SJCRH30 (cell line): ENCODE measurements around the gene CDH22. TPM values are rescaled to one million over a fixed set of nuclear protein-coding genes. Genes with fewer than 3 reads are reported as not detected.
A peak's percentile ranks its signal among the peaks of the same experiment; 100 is the strongest.

Source experiments
- DNase-seq, 2 experiments: peaks; one replicate each; pipeline ENCODE4 v3.0.0-alpha.2; 2015 to 2020
- H3K27ac ChIP-seq: fragments of 250-450 bp; sonication (Bioruptor Pico); 2 replicates; pipeline ENCODE4 v1.5.1; 2020; ENCODE audit warnings: mild to moderate bottlenecking, moderate library complexity
- H3K27me3 ChIP-seq: fragments of 250-450 bp; sonication (Bioruptor Pico); 2 replicates; pipeline ENCODE4 v1.5.1; 2020; ENCODE audit warnings: mild to moderate bottlenecking, moderate library complexity
- H3K36me3 ChIP-seq: fragments of 250-450 bp; sonication (Bioruptor Pico); 2 replicates; pipeline ENCODE4 v1.5.1; 2020; ENCODE audit warnings: mild to moderate bottlenecking, moderate library complexity
- H3K4me1 ChIP-seq: fragments of 250-450 bp; sonication (Bioruptor Pico); 2 replicates; pipeline ENCODE4 v1.5.1; 2020; ENCODE audit warnings: mild to moderate bottlenecking, moderate library complexity
- H3K4me3 ChIP-seq: fragments of 250-450 bp; sonication (Bioruptor Pico); 2 replicates; pipeline ENCODE4 v1.5.1; 2020; ENCODE audit warnings: mild to moderate bottlenecking, moderate library complexity
- H3K9me3 ChIP-seq: fragments of 250-450 bp; sonication (Bioruptor Pico); replicated peaks from 2 replicates; pipeline ENCODE4 v1.5.1; 2020; ENCODE audit warnings: mild to moderate bottlenecking, moderate library complexity
- total RNA-seq: library from RNA; depleted of rRNA; stranded (reverse); fragments of >200 nt; shearing (Covaris generic); gene quantifications from 2 replicates; pipeline ENCODE4 v1.2.3, GENCODE V29; 2014

CDH22 gene
- total RNA-seq, 1 experiment from 2014 or later = 0.06 TPM

GRCh38 chr20:46222521-46223007 is 85.7 kb downstream of the CDH22 start:
- H3K9me3 ChIP-seq = no peaks in the 10 kb centered on the region
- H3K27ac ChIP-seq = no peak overlapping the region
- DNase-seq = no peak

DNA sequence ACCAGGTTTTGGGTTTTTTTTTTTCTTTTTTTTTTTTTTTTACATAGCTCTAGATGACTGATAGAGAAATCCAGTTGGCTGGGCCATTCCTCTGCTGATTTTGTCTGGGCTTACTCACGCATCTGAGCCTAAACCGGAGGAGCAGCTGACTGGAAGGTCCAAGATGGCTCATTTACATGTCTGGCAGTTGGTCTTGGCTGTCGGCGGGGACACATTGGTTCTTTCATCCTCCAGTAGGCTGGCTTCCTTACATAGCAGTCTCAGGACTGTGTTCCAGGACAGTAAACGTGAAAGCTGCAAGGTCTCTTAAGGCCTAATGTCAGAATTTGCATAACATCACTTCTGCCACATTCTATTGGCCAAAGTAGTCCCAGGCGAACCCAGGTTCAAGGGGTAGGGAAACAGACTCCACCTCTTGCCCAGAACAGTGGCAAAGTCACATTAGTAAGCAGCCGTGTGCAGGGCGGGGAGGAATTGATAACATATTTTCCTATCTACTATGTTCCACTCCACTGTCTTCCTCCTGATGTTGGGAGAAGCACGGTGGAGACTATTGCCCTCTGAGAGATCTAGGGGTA is 87.0 kb downstream of the CDH22 start:
- H3K4me3 ChIP-seq = no peak overlapping the region
- DNase-seq = peak; percentile 77 to 83
- peaks cover 22% of the 10 kb centered on the region for H3K4me1 ChIP-seq
- no peaks in the 10 kb centered on the region for H3K9me3 ChIP-seq
- H3K36me3 ChIP-seq = no peaks in the 10 kb centered on the region
- H3K27me3 ChIP-seq = no peaks in the 10 kb centered on the region
- peak overlapping the region; percentile 75 for H3K27ac ChIP-seq

More at GRCh38 chr20:46222521-46223007, 85.7 kb downstream of the CDH22 start:
- Histone ChIP-seq H3K4me3 (no peak overlapping the region), H3K27me3 (no peaks in the 10 kb centered on the region), H3K36me3 (no peaks in the 10 kb centered on the region), H3K4me1 (peaks cover 20% of the 10 kb centered on the region)

DNA sequence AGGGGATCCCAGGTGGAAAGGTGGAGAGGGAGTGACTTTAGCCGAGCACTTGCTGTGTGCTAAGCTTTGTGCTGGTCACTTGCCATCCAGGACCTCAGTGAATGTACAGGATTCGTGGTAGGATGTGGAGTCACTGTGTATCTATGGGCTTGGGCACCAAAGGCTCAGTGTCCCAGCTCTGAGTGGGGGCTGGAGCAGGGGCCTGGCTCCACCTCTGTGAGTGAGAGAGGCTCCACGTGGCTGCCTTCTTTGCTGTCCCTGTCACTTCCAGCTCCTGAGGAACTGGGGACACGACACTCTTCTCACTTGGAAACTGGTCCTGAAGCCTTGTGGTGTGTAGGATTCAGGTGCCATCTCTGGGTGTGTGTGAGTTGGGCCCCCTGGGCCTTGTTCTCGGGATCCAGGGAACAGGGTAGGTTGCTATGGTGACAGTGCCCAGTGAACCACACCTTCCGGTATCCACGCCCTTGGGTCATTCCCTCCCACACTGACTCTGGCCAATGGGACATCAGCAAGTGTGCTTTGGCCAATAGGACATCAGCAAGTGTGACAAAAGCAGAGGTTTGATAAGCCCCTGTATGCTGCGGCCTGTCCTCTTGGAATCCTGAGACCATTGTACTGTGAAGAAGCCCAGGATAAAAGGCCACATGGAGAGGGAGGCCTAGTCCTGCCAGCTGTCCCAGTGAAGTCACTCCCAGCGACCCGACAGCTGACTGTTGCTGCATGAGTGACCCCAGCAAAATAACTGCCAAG is 87.7 kb downstream of the CDH22 start:
- H3K36me3 ChIP-seq = no peaks in the 10 kb centered on the region
- H3K27ac ChIP-seq = peak overlapping the region; percentile 75
- no peaks in the 10 kb centered on the region for H3K9me3 ChIP-seq
- H3K4me3 ChIP-seq = no peak overlapping the region
- no peaks in the 10 kb centered on the region for H3K27me3 ChIP-seq
- peaks cover 27% of the 10 kb centered on the region for H3K4me1 ChIP-seq
- DNase-seq = peak; percentile 93 to 97

DNA sequence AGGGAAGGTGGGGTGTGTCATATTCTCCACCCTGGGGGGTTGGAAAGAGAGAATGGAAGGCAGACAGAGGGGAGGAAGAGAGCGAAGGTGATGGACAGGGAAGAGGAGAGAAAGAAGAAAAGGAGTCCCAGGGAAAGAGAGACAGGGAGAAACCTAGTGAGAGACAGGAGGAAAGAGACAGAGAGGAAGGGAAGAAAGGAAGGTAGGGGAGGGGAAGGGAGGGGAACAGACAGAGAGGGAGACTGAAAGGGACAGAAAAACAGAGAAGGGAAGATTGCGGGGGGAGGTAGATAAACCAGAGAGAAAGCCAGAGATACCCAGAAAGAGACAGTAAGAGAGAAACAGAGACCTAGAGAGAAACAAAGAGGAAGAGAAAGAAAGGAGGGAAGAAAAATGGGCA is 88.4 kb downstream of the CDH22 start:
- H3K4me3 ChIP-seq = no peak overlapping the region
- no peak overlapping the region; the same call in 1 of the 2 replicates for H3K27ac ChIP-seq
- no peaks in the 10 kb centered on the region for H3K27me3 ChIP-seq

DNA sequence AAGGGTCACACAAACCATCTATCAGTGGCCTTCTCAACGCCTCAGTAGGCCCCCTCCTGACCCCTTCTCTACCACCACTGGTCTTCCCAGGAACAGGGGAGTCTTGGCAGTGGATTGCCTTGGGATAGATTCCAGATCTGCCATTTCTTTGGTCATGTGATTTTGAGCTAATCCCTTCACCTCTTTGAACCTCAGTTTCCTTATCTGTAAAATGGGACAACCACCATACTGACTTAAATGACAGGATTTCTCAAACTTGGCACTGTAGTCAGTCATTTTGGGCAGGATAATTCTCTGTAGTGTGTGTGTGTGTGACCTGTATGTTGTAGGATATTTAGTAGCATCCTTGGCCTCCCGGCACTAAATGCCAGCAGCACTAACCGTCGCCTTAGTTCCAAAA is 89.1 kb downstream of the CDH22 start:
- Histone ChIP-seq H3K4me1 (peaks cover 28% of the 10 kb centered on the region), H3K27ac (no peak overlapping the region), H3K36me3 (no peaks in the 10 kb centered on the region), H3K4me3 (no peak overlapping the region), H3K27me3 (no peaks in the 10 kb centered on the region), H3K9me3 (no peaks in the 10 kb centered on the region)
- DNase-seq = no peak

More for the DNA sequence above, 88.4 kb downstream of the CDH22 start:
- no peak for DNase-seq
- Histone ChIP-seq H3K36me3 (no peaks in the 10 kb centered on the region), H3K4me1 (peaks cover 28% of the 10 kb centered on the region), H3K9me3 (no peaks in the 10 kb centered on the region)

DNA sequence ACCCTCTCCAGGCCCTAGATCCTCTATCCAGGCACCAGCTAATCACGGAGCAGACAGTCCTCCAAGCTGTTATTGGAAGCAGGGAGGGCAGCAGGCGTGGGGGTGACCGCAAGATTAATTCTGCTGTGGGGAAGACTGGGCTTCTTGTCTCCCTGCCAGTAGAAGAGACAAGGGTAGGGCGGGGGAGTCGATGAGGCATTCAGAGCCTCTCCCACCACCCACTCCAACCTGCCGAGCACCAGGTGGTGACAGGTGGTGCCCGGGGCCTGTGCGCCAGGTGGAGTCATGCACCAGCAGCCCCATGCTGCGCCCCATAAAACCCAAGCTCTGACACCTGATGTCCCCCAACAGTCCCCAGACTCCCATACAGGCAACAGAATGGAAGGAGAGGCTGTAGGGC is 89.6 kb downstream of the CDH22 start:
- no peaks in the 10 kb centered on the region for H3K36me3 ChIP-seq
- no peaks in the 10 kb centered on the region for H3K9me3 ChIP-seq
- no peaks in the 10 kb centered on the region for H3K27me3 ChIP-seq
- no peak overlapping the region for H3K27ac ChIP-seq
- H3K4me3 ChIP-seq = no peak overlapping the region
- no peak for DNase-seq
- peaks cover 28% of the 10 kb centered on the region for H3K4me1 ChIP-seq

DNA sequence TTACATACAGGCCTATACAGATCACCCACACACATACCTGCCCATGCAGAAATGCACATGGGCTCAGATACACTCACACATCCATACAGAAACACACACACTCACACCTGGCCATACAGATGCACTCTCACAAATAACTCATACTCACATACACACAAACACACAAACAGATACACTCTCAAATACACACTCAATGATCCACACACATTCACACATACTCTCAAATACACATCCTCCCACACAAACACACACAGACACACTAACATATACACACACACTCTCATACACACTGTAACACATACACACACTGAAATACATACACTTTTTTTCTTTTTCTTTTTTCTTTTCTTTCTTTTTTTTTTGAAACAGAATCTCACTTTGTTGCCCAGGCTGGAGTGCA is 90.7 kb downstream of the CDH22 start:
- Histone ChIP-seq H3K27me3 (no peaks in the 10 kb centered on the region), H3K9me3 (no peaks in the 10 kb centered on the region)
- no peak for DNase-seq

DNA sequence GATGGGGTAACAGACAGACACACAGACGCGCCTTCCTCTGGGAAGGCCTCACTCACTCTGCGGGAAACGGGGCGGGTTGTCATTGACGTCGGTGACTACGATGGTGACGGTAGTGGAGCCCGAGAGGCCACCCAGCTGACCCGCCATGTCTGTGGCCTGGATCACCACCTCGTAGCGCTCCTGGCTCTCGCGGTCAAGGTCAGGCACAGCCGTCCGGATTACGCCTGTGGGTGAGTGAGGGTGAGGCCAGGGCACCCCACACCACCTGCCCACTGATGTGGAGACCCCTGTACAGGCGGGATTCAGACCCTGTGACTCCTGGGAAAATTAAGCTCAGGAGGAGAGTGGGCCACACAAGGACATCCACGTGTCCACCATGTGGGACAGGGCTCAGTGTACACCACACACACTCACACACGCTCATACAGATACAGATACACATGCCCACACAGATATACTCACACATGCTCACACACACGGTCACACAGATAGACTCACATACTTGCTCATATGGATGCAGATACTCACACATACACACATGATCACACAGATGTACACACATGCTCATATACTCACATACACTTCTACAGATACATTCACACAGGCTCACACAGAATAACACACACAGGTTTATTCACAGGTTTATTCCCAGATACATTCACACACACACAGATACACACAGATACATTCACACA is 91.4 kb downstream of the CDH22 start:
- no peaks in the 10 kb centered on the region for H3K27me3 ChIP-seq
- H3K36me3 ChIP-seq = no peaks in the 10 kb centered on the region
- no peak overlapping the region for H3K27ac ChIP-seq
- no peak overlapping the region for H3K4me3 ChIP-seq
- no peak for DNase-seq
- peaks cover 26% of the 10 kb centered on the region for H3K4me1 ChIP-seq
- no peaks in the 10 kb centered on the region for H3K9me3 ChIP-seq

More for the DNA sequence above, 90.7 kb downstream of the CDH22 start:
- no peak overlapping the region for H3K4me3 ChIP-seq
- H3K36me3 ChIP-seq = no peaks in the 10 kb centered on the region
- H3K4me1 ChIP-seq = peaks cover 28% of the 10 kb centered on the region
- no peak overlapping the region for H3K27ac ChIP-seq

DNA sequence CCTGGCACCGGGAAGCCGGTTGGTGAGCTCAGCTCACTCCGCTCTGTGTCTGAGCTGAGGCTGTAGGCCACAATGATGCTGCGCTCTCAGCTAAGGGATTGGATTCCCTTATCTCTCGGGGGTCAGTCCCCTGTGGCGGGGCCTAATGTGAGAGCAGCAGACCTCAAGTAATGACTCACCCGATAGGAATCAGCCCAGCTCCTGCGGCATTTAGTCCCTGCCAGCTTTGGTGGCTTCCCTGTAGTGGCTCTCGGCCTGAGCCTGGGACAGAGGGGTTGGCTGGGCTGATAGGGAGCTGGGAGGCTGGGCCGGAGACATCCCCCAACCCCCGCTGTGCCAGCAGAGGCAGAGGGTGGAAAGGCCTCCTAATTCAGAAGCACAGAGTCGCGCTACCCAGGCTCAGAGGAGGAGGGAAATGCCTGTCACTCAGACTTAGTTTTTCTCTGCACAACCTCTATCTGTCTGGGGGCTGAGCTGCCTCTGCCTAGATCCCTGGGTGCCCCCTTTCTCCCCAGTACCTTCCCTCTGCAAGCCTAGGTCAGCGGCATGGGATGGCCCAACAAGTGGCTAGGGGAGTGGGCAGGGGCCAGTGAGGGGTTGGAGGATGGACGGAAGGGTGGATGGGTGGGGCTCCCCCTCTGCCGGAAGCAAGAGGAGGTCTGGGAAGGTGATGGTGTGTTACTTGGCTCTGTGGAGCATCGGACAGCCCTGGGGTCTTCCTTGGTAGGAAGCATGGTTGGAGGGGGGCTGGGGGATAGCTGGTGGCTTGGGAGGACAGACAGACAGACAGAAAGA is 92.2 kb downstream of the CDH22 start:
- DNase-seq = peak; percentile 94
- H3K27me3 ChIP-seq = no peaks in the 10 kb centered on the region
- no peak overlapping the region for H3K27ac ChIP-seq
- no peak overlapping the region for H3K4me3 ChIP-seq
- H3K36me3 ChIP-seq = no peaks in the 10 kb centered on the region
- no peaks in the 10 kb centered on the region for H3K9me3 ChIP-seq
- peaks cover 18% of the 10 kb centered on the region for H3K4me1 ChIP-seq

- no peaks in the 10 kb centered on the region for H3K27me3 ChIP-seq
- no peak overlapping the region for H3K27ac ChIP-seq
- H3K4me1 ChIP-seq = peaks cover 9% of the 10 kb centered on the region
- no peaks in the 10 kb centered on the region for H3K9me3 ChIP-seq
- H3K36me3 ChIP-seq = no peaks in the 10 kb centered on the region
- no peak overlapping the region for H3K4me3 ChIP-seq
- peak in 1 of 2 experiments; percentile 51 for DNase-seq
Measured at GRCh38 chr20:46214824-46215488, 93.3 kb downstream of the CDH22 start.

GRCh38 chr20:46213946-46214823 is 94.1 kb downstream of the CDH22 start:
- Histone ChIP-seq H3K27ac (no peak overlapping the region), H3K36me3 (no peaks in the 10 kb centered on the region), H3K4me1 (peaks cover 8% of the 10 kb centered on the region), H3K9me3 (no peaks in the 10 kb centered on the region), H3K27me3 (no peaks in the 10 kb centered on the region), H3K4me3 (no peak overlapping the region)
- DNase-seq = no peak

DNA sequence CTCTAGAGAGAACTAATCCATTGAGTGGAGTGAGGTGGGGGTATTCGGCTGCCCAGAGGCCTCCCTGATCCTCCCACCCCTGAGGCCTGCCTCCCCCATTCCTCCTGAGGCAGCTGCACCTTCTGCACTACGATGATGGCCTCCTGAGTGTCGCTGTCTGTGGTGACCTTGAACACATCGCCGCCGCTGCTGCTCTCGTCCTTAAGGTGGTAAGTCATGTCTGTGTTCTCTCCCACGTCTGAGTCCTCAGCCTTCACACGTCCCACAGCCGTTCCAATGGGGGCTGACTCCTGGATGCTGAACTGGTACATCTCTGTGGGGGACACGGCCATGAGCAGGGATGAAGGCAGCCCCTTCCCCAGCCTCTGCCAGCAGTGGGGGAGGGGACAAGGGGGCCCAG is 95.4 kb downstream of the CDH22 start:
- peaks cover 8% of the 10 kb centered on the region for H3K4me1 ChIP-seq
- no peaks in the 10 kb centered on the region for H3K9me3 ChIP-seq
- H3K4me3 ChIP-seq = no peak overlapping the region
- H3K27ac ChIP-seq = no peak overlapping the region
- H3K27me3 ChIP-seq = peaks cover under 1% of the 10 kb centered on the region; the same call in 1 of the 2 replicates
- DNase-seq = no peak
- no peaks in the 10 kb centered on the region for H3K36me3 ChIP-seq

DNA sequence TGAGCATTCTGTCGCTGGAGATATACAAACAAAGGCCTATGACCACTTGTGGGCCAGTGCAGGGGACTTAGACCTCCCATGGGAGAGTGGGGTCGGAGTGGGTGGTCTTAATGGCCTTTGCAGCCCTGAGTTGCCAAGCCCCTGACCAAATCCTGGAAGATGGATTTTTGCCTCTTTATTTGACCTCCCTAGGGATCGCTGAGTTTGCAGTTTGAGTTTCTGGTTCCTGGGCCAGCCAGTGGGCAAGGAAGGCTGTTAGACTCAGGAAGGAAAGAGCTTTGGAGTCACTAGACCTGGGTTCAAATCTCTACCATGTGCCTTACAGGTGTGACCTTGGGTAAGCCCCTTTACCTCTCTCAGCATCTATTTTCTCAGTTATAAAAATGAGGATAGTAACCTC is 96.0 kb downstream of the CDH22 start:
- peaks cover 8% of the 10 kb centered on the region for H3K4me1 ChIP-seq
- no peaks in the 10 kb centered on the region for H3K9me3 ChIP-seq
- H3K4me3 ChIP-seq = no peak overlapping the region
- H3K27me3 ChIP-seq = peaks cover 6% of the 10 kb centered on the region; the same call in 1 of the 2 replicates
- H3K27ac ChIP-seq = no peak overlapping the region
- H3K36me3 ChIP-seq = no peaks in the 10 kb centered on the region
- DNase-seq = no peak
